Measurements from ENCODE around the gene EIF2AK2.

- TF ChIP-seq, protein P1, sequence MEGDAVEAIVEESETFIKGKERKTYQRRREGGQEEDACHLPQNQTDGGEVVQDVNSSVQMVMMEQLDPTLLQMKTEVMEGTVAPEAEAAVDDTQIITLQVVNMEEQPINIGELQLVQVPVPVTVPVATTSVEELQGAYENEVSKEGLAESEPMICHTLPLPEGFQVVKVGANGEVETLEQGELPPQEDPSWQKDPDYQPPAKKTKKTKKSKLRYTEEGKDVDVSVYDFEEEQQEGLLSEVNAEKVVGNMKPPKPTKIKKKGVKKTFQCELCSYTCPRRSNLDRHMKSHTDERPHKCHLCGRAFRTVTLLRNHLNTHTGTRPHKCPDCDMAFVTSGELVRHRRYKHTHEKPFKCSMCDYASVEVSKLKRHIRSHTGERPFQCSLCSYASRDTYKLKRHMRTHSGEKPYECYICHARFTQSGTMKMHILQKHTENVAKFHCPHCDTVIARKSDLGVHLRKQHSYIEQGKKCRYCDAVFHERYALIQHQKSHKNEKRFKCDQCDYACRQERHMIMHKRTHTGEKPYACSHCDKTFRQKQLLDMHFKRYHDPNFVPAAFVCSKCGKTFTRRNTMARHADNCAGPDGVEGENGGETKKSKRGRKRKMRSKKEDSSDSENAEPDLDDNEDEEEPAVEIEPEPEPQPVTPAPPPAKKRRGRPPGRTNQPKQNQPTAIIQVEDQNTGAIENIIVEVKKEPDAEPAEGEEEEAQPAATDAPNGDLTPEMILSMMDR (IDR thresholded peaks at IDR 0.05): no peak
- TF ChIP-seq POLR2AphosphoS5 (IDR thresholded peaks at IDR 0.05): no peak
These were observed 33.5 kb upstream of the EIF2AK2 start for GRCh38 chr2:37190290-37190689.
